GM12875 (cell line): ENCODE results near the gene BRIP1.
"Not testable (repeated sequence)": the region's sequence is repeated elsewhere in the genome, so short reads cannot be mapped to it uniquely, and the experiment has no call there.

Experiments used
- H3K4me3 ChIP-seq: one replicate; pipeline ENCODE4 v1.5.1; 2011; ENCODE audit warnings: low read depth, low read length, control low read depth
- TF ChIP-seq, protein P1 (sequence below): IDR thresholded peaks from 2 replicates; pipeline ENCODE4 v1.5.1; 2011; ENCODE audit warnings: low read depth, mild to moderate bottlenecking, control low read depth, inconsistent platforms, low read length, moderate library complexity, borderline replicate concordance; ENCODE audit not compliant: insufficient read depth

BRIP1 gene

DNA sequence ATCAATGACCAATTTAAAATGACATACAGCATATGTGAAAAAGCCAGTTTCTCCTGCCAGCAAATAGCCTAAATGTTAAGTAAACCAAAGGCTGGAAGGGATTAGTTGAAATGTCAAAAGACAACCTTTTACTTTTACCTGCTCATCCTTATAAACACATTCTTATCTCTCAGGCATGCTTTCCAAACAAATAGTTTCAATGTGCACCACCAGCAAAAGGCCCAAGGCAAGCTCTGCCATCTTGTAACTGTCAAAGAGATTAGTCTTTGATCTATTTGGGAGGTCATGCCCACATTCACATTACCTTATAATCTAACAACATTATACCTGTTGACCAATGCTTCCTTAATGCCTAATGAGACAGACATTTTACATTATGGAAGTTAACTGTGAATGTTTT lies 140.1 kb downstream of the BRIP1 start:
- TF ChIP-seq, protein P1, sequence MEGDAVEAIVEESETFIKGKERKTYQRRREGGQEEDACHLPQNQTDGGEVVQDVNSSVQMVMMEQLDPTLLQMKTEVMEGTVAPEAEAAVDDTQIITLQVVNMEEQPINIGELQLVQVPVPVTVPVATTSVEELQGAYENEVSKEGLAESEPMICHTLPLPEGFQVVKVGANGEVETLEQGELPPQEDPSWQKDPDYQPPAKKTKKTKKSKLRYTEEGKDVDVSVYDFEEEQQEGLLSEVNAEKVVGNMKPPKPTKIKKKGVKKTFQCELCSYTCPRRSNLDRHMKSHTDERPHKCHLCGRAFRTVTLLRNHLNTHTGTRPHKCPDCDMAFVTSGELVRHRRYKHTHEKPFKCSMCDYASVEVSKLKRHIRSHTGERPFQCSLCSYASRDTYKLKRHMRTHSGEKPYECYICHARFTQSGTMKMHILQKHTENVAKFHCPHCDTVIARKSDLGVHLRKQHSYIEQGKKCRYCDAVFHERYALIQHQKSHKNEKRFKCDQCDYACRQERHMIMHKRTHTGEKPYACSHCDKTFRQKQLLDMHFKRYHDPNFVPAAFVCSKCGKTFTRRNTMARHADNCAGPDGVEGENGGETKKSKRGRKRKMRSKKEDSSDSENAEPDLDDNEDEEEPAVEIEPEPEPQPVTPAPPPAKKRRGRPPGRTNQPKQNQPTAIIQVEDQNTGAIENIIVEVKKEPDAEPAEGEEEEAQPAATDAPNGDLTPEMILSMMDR = no peak
- no peak overlapping the region for H3K4me3 ChIP-seq

DNA sequence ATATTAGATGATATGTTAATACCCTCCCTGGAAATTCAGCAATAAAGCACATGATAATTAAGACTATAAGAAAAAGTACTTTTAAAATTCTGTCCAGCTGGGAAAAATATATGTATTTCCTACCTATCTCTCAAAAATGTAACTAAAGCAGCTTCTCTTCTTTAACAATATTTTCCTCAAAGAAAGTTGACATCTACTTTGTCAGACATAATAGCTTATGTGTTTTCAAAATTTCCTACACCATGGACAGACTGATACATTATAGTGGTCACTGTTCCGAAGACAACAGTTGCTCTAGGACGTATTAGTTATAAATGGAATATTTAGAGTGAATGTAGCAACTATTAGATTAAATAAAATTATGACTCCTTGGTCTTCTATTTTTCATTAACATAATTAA lies 140.9 kb downstream of the BRIP1 start:
- TF ChIP-seq, protein P1 = no peak
- no peak overlapping the region for H3K4me3 ChIP-seq

DNA sequence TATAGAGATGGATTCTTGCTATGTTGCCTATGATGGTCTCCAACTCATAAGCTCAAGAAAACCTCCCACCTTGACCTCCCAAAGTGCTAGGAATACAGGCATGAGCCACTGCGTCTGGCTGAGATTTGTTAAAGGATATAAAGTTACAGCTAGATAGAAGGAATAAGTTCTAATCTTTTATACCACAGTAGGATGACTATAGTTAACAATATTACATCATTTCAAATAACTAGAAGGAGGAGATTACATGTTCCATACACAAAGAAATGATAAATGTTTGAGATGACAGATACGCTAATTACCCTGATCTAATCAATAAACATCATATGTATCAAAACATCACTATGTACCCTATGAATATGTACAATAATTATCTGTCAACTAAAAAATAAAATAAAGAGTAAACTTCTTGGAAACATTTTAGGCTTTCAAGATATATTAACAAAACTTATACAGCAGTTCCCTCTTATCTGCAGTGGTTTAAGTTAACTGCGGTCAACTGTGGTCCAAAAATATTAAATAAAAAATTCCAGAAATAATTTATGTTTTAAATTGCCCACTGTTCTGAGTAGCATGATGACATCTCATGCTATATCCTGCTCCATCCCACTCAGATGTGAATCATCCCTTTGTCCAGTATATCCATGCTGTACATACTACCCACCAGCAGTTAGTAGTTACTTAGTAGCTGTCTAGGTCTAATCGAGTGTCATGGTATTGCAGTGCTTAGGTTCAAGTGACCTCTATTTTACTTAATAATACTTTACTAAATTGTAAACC lies 143.1 kb downstream of the BRIP1 start:
- TF ChIP-seq, protein P1 = no peak
- H3K4me3 ChIP-seq = no peak overlapping the region

DNA sequence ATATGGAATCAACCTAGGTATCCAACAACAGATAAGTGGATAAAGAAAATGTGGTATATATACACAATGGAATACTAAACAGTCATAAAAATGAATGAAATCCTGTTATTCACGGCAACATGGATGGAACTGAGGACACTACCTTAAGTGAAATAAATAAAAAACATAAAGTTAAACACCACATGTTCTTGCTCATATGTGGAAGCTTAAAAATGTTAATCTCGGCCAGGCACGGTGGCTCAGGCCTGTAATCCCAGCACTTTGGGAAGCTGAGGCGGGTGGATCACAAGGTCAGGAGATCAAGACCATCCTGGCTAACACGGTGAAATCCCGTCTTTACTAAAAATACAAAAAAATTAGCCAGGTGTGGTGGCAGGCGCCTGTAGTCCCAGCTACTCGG lies 144.1 kb downstream of the BRIP1 start:
- H3K4me3 ChIP-seq = not testable (repeated sequence)

DNA sequence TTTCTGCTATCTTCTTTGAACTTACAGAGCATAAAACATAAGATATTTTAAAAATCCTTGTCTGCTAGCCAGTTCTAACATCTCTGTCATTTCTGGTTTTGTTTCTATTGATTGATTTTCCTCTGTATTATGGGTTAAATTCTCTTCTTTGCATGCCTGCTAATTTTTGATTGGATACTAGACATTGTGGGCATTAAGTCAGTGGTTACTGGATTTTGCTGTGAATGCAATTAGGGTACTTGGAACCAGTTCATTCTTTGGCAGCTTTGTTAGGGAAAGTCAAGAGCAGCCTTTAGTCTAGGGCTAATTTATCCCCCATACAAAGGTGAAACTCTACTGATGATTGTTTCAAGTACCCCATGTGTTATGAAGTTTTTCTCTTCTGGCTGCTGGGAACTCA lies 145.3 kb downstream of the BRIP1 start:
- no peak overlapping the region for H3K4me3 ChIP-seq
- TF ChIP-seq, protein P1 = no peak

DNA sequence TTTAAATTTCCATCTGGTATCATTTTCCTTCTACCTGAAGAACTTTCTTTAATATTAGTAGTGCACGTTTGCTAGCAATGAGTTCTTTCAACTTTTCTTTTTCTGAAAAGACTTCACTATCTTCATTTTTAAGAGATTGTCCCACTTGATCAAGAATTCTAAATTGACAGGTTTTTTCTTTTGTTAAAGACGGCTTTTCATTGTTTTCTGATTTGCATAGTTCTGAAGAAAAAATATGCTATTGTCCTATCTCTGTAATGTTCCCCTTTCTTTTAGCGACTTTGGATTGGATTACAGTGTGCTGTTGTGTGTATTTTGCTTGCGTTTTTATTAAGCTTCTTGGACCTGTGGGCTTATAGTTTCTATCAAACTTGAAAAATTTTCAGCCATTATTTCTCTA lies 146.0 kb downstream of the BRIP1 start:
- TF ChIP-seq, protein P1 = no peak
- H3K4me3 ChIP-seq = no peak overlapping the region

DNA sequence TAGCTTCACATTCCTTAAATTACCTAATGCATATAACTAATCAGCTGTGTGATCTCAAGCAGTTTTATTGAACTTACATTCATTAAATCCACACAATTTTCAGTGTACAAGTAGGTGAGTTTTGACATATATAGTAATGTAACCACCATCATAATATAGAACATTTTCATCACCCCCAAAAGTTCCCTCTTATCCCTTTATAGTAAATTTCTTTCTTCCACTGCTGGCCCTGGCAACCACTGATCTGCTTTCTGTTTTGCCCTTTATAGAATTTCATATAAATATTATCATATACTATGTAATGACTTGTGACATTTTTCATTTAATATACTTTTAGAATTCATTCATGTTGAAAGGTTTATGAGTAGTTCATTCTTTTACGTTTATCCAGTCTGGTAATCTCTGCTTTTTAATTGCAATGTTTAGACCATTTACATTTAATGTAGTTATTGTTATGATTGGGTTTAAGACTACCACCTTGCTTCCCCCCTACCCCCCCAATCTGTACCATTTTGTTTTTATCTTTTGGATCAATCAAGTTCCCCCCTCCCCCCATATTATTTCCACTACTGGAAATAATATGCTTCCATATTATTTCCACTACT lies 147.0 kb downstream of the BRIP1 start:
- TF ChIP-seq, protein P1 = no peak
- H3K4me3 ChIP-seq = no peak overlapping the region
